Activated naive CD4-positive, alpha-beta T cell treated with anti-CD3 and anti-CD28 coated beads, Interleukin-2, amount 50 U/mL, for 24 hours (primary cell): ENCODE measurements around the gene RNF150.

Experiments
- H3K27ac Mint-ChIP-seq: one replicate; pipeline ENCODE4 v1.8.0; 2021; ENCODE audit warnings: mild to moderate bottlenecking, mixed read lengths
- H3K27me3 Mint-ChIP-seq: one replicate; pipeline ENCODE4 v1.8.0; 2021; ENCODE audit warnings: mixed read lengths
- H3K36me3 Mint-ChIP-seq: one replicate; pipeline ENCODE4 v1.8.0; 2021; ENCODE audit warnings: mixed read lengths
- H3K4me1 Mint-ChIP-seq: one replicate; pipeline ENCODE4 v1.8.0; 2021; ENCODE audit warnings: mixed read lengths
- H3K4me3 Mint-ChIP-seq: one replicate; pipeline ENCODE4 v1.8.0; 2021; ENCODE audit warnings: mild to moderate bottlenecking, mixed read lengths
- H3K9me3 Mint-ChIP-seq: one replicate; pipeline ENCODE4 v1.8.0; 2021; ENCODE audit warnings: mixed read lengths

RNF150 gene

DNA sequence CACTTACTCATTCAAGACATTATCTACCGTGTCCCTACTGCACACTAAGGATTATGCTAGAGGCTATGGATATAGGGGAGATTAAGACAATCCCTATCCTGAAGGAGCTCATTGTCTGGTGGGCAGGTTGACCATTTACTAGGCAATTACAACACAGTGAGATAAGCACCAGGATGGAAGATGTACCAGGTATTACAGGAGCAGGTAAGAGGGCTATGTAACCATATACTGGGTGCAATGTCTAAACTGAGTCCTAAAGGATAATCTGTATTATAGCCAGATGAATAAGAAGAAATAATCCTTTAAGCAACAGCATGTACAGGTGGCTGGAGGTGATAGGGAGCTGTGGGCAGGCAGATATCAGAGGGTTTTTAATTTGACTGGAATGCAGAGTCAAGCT lies 263.8 kb downstream of the RNF150 start:
- H3K9me3 Mint-ChIP-seq, result no peaks in the 10 kb centered on the region
- no peak overlapping the region for H3K4me3 Mint-ChIP-seq
- no peaks in the 10 kb centered on the region for H3K36me3 Mint-ChIP-seq

DNA sequence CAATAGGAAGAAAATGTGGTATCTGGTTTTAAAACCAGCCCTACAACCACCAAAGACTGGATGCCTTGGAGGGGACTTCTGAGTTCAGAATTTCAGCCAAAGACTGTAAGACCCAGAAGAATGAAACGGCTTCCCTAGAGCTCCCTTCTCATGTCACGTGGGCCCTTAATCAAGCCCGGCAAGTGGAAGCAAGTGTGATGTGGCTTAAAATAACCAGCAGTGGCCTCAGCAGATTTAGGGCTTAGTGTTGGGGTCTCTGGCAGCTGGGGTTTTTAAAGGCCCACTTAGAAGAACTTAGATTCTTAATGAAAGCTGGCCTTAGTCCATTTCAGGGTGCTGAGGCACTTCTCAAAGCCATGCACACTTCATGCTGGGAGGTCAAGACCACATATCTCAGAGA lies 265.9 kb downstream of the RNF150 start:
- H3K9me3 Mint-ChIP-seq, result no peaks in the 10 kb centered on the region
- H3K4me1 Mint-ChIP-seq, result no peaks in the 10 kb centered on the region
- no peak overlapping the region for H3K27ac Mint-ChIP-seq
- peaks cover 9% of the 10 kb centered on the region for H3K27me3 Mint-ChIP-seq
- H3K36me3 Mint-ChIP-seq, result no peaks in the 10 kb centered on the region
- no peak overlapping the region for H3K4me3 Mint-ChIP-seq

More for the DNA sequence above, 263.8 kb downstream of the RNF150 start:
- H3K4me1 Mint-ChIP-seq, result no peaks in the 10 kb centered on the region
- H3K27me3 Mint-ChIP-seq, result peaks cover 8% of the 10 kb centered on the region
- no peak overlapping the region for H3K27ac Mint-ChIP-seq

DNA sequence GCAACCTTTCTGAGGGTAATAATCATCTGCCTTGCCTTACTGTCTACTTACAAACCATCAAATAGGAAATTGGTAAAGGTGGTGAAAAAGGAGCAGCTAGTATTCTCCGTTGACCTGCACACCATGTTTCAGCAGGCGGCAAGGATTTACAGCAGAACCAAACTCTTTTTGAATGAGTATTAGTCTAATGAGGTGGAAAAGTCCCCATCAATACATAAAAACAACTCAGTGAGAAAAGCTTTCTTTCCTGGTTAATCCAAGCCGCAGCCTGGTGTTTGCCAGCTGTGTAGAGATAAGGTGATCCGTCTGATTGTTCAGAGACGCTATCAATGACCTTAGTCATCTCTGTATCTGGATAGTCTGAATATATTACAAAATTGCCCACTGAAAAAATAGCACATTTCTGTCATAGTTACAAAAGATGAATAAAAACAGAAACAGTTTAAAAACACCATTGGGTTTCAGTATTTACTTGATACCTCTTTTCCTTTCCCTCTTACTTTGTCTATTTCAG lies 266.7 kb downstream of the RNF150 start:
- peaks cover 14% of the 10 kb centered on the region for H3K27me3 Mint-ChIP-seq
- no peak overlapping the region for H3K4me3 Mint-ChIP-seq
- H3K27ac Mint-ChIP-seq, result no peak overlapping the region
- no peaks in the 10 kb centered on the region for H3K36me3 Mint-ChIP-seq
- H3K4me1 Mint-ChIP-seq, result no peaks in the 10 kb centered on the region
- H3K9me3 Mint-ChIP-seq, result no peaks in the 10 kb centered on the region

DNA sequence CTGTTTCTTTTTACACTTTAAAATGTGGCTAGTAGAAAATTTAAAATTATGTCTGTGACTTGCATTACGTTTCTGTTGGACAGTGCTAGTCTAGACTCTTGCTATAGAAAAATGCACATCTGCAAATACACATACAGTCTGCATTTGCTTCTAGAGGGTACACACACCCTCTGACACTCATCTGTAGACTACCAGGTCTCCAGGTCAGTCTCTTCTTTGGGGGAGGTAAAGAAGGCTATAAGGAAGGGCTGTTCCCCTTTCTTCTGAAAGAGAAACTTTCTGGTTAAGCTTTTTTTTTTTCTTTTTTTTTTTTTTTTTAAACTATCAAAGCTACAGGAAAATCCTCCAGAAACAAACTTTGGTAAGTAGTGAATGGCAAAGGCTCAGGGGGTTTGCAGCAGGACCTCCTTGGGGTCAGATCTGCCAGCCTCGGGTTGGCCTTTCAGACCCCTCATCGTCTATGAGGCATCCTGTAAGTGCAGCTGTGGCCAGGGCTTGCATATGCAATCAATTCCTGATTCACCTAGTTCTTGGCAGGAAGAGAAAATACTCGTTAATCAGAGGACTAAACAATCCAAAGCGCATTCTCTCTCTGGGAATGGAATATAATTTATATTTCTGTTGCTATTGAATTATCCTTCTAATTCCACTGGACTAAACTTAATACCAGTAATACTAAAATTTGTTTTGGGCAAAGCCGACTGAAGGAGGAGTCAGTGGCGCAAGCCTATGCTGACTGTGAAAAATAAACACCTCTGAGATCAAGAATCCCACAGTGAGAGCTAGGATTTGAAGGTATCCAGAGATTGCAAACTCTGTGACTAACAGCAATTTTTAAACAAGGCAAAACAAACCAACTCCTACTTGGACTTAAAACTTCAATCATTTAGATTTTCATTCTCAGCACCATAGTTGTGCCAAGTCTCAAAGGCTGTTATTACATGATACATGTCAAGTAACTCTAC lies 267.7 kb downstream of the RNF150 start:
- Mint-ChIP-seq H3K4me1 (no peaks in the 10 kb centered on the region), H3K27me3 (peaks cover 14% of the 10 kb centered on the region), H3K27ac (no peak overlapping the region), H3K4me3 (no peak overlapping the region), H3K36me3 (no peaks in the 10 kb centered on the region), H3K9me3 (no peaks in the 10 kb centered on the region)

DNA sequence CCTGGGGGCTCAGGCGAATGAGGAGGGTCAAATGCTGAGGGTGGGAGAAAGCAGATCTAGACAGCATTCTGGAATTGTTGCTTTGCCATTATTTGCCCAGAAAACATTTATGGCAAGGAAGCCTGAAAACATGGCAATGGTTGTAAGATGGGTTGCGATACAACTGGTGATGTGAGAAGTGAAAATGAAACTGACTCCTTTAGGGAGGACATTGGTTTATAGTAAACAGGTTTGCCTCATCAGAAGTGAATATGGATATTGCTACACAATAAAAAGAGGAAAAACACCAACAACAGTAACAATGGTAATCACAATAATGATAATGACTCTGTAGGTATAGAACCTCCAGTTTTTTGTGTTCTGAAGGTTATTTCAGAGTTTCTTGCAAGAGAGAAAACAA lies 270.1 kb downstream of the RNF150 start:
- no peak overlapping the region for H3K27ac Mint-ChIP-seq
- H3K27me3 Mint-ChIP-seq, result peaks cover 16% of the 10 kb centered on the region
- no peaks in the 10 kb centered on the region for H3K4me1 Mint-ChIP-seq
- H3K36me3 Mint-ChIP-seq, result no peaks in the 10 kb centered on the region
- H3K9me3 Mint-ChIP-seq, result no peaks in the 10 kb centered on the region
- no peak overlapping the region for H3K4me3 Mint-ChIP-seq

DNA sequence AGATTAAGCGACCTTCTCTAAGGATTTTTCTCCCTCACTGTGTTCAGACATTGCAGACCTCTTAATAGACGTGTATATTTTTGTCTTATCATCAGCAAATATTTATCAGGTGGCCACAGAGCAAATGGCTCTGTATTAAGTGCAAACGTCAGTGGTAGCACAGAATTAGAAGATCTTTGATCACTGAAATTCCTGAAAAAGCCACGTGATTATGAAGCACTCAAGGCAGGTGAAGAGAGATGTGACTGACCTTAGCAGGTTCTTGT lies 271.2 kb downstream of the RNF150 start:
- no peaks in the 10 kb centered on the region for H3K36me3 Mint-ChIP-seq

DNA sequence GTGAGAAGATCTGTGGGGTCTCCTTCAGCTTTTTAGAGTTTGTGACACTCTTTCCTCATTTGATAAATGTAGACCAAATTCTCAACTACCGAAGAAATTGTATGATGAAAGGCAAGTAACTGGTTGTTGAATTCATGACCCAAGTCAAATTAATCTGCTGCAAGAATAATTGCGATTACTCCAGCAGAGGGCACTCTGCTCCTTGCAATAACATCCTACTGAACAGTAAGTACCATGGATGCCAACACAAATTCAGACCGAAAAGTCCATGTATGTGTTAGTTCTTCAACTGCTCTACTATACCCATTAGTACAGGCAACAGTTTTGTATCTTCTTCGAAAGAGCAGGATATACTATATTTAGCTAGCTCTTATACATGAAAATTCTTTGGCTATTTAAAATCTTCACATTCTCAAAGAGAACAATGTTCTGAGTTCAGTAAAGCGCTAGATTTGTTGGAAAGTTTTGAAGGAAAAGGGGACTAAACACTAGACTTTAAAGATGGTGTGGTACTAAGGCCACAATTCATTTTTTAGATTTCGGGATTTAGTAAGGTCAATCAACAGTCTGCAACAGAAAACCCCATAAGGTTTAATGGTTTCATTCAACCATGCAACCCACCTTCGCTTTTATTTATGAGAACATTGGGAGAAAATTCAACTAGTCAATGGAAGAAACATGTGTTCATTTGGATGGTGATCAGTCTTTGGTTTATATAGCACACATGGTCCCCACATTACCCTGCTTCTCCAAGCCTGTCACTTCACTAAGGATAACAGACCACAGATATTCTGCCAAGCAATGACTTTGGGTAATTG lies 271.7 kb downstream of the RNF150 start:
- H3K27me3 Mint-ChIP-seq, result peaks cover 13% of the 10 kb centered on the region
- no peak overlapping the region for H3K27ac Mint-ChIP-seq
- no peaks in the 10 kb centered on the region for H3K9me3 Mint-ChIP-seq
- H3K36me3 Mint-ChIP-seq, result no peaks in the 10 kb centered on the region
- no peaks in the 10 kb centered on the region for H3K4me1 Mint-ChIP-seq
- no peak overlapping the region for H3K4me3 Mint-ChIP-seq

More for the DNA sequence above, 271.2 kb downstream of the RNF150 start:
- H3K9me3 Mint-ChIP-seq, result no peaks in the 10 kb centered on the region
- H3K27ac Mint-ChIP-seq, result no peak overlapping the region
- H3K27me3 Mint-ChIP-seq, result peaks cover 14% of the 10 kb centered on the region
- no peaks in the 10 kb centered on the region for H3K4me1 Mint-ChIP-seq
- no peak overlapping the region for H3K4me3 Mint-ChIP-seq

DNA sequence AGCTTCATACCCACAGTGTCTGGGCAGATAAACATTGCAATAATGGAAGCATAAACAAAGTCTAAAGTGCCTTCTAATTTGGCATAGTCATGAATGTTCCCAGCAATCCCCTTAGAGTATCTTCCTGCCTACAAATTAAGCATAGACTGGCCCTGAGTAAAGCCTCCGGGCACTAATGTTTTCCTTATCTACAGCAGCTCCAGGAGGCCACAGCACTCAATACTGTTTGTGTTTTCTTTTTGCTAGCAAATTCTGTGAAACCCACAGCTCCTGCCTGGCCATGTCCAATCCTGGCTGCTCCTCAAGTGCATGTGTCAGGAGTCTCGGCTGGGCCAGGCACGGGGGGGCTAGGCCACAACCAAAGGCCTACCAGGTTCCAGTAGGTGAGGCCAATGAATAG lies 274.4 kb downstream of the RNF150 start:
- H3K9me3 Mint-ChIP-seq, result no peaks in the 10 kb centered on the region
- no peaks in the 10 kb centered on the region for H3K4me1 Mint-ChIP-seq
- H3K27me3 Mint-ChIP-seq, result peaks cover 15% of the 10 kb centered on the region
- no peak overlapping the region for H3K27ac Mint-ChIP-seq
- H3K36me3 Mint-ChIP-seq, result no peaks in the 10 kb centered on the region
- no peak overlapping the region for H3K4me3 Mint-ChIP-seq

DNA sequence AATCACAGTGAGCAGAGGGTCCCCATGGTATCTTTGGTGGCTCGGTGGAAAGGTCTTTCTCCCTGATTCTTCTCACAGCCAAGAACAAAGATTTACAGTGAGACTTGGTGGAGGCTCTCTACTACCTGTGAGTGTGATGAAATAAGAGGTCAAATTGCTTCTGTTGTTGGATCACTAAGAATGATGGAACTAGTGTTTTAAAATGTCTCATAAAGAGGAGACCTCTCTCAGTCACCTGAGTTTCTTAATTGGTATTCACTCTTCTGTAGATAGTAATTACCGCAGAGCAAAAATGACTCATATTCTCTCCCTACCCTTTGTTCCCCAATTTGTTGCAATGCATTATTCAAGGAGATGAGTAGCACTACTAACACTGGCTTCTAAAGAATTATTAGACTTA lies 276.2 kb downstream of the RNF150 start:
- Mint-ChIP-seq H3K9me3 (no peaks in the 10 kb centered on the region), H3K4me3 (no peak overlapping the region), H3K4me1 (no peaks in the 10 kb centered on the region), H3K36me3 (no peaks in the 10 kb centered on the region), H3K27me3 (peaks cover 14% of the 10 kb centered on the region), H3K27ac (no peak overlapping the region)

DNA sequence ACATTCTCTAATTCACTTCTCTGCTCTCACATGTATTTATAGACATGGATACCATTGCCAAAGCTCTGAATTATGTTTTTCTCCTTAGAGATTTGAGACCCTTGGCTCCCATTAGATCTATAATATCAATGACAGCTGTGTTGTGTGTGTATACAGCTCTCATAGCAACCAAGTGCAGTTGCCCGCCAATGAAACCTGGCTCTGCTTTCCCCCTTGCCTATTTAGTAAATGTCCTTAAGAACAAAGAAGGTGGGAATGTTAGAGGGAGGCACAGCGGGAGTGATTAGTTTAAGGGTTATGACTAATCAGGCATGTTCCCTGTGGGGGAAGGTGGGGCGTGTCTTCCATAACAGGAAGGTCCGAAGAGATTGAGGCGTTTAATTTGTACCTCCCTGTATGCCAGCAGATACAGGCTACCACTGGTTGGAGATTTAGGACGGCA lies 276.6 kb downstream of the RNF150 start:
- H3K4me1 Mint-ChIP-seq, result no peaks in the 10 kb centered on the region
- H3K4me3 Mint-ChIP-seq, result no peak overlapping the region
- H3K27me3 Mint-ChIP-seq, result peaks cover 12% of the 10 kb centered on the region
- H3K36me3 Mint-ChIP-seq, result no peaks in the 10 kb centered on the region
- no peak overlapping the region for H3K27ac Mint-ChIP-seq
- no peaks in the 10 kb centered on the region for H3K9me3 Mint-ChIP-seq

DNA sequence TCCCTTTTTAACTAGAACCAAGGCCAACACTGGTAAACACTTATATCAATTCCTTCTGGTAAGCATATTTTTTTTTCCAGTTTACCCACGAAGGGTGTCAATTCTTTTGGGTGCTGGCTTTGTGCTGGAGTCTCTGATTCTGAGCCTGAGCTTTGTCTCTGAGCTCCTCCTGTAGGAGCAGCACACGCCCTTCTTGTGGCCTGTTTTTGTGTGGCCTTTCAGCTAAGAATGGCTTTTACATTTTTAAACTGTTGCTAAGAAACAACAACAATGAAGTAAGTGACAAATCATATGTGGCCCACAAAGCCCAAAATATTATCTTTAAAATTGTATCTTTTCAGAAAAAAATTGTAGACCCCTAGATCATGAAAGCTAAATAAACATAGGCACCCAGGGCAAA lies 279.1 kb downstream of the RNF150 start:
- Mint-ChIP-seq H3K27me3 (peaks cover 19% of the 10 kb centered on the region), H3K4me1 (no peaks in the 10 kb centered on the region), H3K4me3 (no peak overlapping the region), H3K36me3 (no peaks in the 10 kb centered on the region), H3K9me3 (no peaks in the 10 kb centered on the region), H3K27ac (no peak overlapping the region)

DNA sequence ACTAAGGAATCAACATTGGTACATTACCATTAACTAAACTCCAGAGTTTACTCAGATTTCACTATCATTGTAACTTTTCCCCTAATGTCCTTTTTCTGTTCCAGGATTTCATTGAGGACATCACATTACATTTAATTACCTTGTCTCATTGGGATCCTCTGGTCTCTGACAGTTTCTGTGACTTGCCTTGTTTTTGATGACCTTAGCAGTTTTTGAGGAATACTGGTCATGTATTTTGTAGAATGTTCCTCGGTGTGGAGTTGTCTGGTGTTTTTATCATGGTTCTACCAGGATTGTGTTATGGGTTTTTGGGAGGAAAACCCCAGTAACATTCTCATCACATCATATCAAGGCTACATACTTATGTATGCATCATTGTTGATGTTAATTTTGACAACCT lies 281.5 kb downstream of the RNF150 start:
- no peak overlapping the region for H3K27ac Mint-ChIP-seq
- H3K4me1 Mint-ChIP-seq, result no peaks in the 10 kb centered on the region
- H3K9me3 Mint-ChIP-seq, result no peaks in the 10 kb centered on the region
- H3K27me3 Mint-ChIP-seq, result peaks cover 20% of the 10 kb centered on the region
- no peak overlapping the region for H3K4me3 Mint-ChIP-seq
- H3K36me3 Mint-ChIP-seq, result no peaks in the 10 kb centered on the region

DNA sequence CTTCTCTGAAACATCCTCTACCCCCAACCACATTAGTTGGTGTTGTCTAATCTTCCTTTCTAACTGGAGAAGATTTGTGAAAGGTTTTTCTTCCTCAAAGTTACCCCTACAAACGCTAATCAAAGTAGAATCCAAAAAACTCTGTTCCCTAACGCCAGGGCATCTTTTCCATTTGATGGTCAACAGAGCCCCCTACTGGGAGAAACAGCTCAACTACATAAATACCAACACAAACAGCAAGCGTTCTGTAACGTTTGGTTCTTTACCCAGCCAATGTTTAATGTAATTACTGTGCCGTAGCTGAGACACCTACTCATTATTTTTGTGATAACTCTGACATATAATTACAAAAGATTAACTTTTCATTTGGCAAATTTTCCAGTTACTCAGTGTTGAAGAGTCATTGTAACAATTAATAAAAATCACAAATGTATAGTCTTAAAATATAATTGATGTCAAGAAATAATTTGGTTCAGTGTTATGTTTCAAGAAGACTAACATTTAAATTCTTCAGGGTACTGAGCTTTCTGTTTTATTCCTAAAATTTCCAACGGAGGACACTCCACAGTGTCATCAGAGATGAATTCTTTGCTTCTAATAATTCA lies 282.1 kb downstream of the RNF150 start:
- Mint-ChIP-seq H3K27me3 (peaks cover 17% of the 10 kb centered on the region), H3K27ac (no peak overlapping the region), H3K9me3 (no peaks in the 10 kb centered on the region), H3K36me3 (no peaks in the 10 kb centered on the region), H3K4me1 (no peaks in the 10 kb centered on the region), H3K4me3 (no peak overlapping the region)

DNA sequence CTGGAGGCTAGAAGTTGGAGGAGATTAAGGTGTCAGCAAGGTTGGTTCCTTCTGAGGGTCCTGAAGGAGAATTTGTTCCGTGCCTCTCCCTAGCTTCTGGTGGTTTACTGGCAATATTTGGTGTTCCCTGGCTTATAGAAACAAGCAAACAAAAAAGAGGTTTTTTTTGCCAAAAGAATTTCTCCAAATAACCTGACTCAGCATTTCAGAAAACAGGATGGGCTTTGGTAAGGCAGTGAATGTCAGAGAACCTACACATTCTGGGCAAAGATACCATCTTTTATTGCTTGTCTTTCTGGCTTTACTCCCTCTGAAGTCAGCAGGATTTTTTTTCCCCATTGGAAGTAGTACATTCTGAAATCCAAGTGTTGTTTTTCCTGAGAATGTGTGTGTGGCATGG lies 283.7 kb downstream of the RNF150 start:
- Mint-ChIP-seq H3K4me1 (no peaks in the 10 kb centered on the region), H3K36me3 (no peaks in the 10 kb centered on the region), H3K9me3 (no peaks in the 10 kb centered on the region), H3K4me3 (no peak overlapping the region), H3K27ac (no peak overlapping the region), H3K27me3 (peaks cover 14% of the 10 kb centered on the region)

DNA sequence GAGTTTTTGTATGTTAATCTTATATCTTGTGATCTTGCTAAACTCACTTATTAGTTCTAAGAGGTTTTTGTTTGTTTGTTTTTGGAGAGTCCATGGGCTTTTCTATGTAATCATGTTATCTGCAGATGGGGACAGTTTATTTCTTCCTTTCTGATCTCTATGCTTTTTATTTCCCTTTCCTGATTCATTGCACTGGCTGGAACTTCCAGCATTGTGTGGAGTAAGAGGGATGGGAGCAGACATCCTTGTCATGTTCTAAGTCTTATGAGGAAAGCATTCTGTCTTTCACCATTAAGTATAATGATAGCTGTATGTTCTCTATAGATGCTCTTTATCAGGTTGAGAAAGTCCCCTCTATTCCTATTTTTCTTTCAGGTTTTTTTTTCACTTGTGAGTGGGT lies 286.5 kb downstream of the RNF150 start:
- no peak overlapping the region for H3K27ac Mint-ChIP-seq
- no peak overlapping the region for H3K4me3 Mint-ChIP-seq
- H3K36me3 Mint-ChIP-seq, result no peaks in the 10 kb centered on the region
- H3K9me3 Mint-ChIP-seq, result no peaks in the 10 kb centered on the region
- H3K27me3 Mint-ChIP-seq, result peaks cover 13% of the 10 kb centered on the region
- no peaks in the 10 kb centered on the region for H3K4me1 Mint-ChIP-seq

DNA sequence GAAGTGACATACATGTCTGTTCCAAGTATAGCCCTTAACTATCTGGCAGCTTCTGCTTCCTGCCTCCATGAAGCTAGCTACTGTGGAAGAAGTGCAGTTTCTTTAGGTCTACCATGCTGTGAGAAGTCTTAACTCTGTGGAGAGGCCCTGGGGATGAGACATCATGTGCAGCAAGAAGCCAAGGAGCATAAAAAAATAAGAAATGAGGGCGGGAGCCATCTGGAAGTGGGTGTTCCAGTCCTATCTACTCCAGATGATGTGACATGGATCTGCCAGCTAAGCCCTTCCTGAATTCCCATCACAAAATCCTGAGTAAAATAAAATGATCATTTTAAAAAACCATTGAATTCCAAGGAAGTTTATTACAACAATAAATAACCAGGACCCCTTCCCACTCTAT lies 289.2 kb downstream of the RNF150 start:
- H3K9me3 Mint-ChIP-seq, result no peaks in the 10 kb centered on the region
- no peak overlapping the region for H3K27ac Mint-ChIP-seq
- H3K4me3 Mint-ChIP-seq, result no peak overlapping the region
- H3K4me1 Mint-ChIP-seq, result no peaks in the 10 kb centered on the region
- no peaks in the 10 kb centered on the region for H3K36me3 Mint-ChIP-seq
- peaks cover 8% of the 10 kb centered on the region for H3K27me3 Mint-ChIP-seq
